ENCODE measurements around the gene DIPK1C. TPM values are rescaled to one million over a fixed set of nuclear protein-coding genes. Genes with fewer than 3 reads are reported as not detected.

DIPK1C gene
- total and polyA plus RNA-seq, 9 of the 15 experiments (the other 6 are each of a cell fraction or from before 2014, with no cell fraction given), result 0.04 to 0.32 (median 0.15) TPM; not detected in 2

DNA sequence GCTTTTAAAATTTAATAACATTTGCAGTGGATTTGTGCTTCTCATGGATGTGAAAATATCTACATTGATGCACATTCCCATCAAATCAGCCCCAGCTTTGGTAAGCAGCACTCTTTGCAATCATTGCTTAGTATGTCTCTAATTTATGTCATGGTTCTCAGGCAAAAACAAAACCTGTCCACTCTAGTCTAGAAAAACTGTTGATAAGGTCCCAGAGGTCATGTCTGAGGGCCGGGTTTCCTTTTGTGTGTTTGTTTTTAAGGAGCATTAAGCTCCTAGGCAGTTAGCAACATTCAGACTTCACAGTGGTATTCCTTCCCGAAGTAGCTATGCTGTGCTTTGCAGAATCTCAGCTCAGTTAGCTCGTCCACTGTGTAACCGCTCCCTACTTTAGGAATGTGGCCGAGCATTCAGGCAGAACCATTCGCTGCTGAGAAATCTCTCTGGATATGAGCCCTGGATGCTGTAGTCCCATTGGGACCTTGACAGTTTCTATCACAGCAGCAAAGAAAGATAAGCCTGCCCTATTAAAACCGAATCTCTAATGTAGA is 4.0 kb downstream of the DIPK1C start (continued):
- TF ChIP-seq ZBTB11 (CRISPR knock-in tag; IDR thresholded peaks at IDR 0.05) (no peak), GTF3C2 (IDR thresholded peaks at IDR 0.05; ENCODE audit: borderline replicate concordance, extremely low read depth, insufficient read length) (no peak), FOXK1 (CRISPR knock-in tag; IDR thresholded peaks at IDR 0.05; ENCODE audit: borderline replicate concordance) (no peak), SAFB2 (IDR thresholded peaks at IDR 0.05; ENCODE audit: borderline replicate concordance, low read depth, low read length, severe bottlenecking) (no peak), ZBTB43 (CRISPR knock-in tag; IDR thresholded peaks at IDR 0.05) (no peak), CBX5 (IDR thresholded peaks at IDR 0.05; ENCODE audit: borderline replicate concordance, low read depth) (no peak)
- TF ChIP-seq, protein P1, sequence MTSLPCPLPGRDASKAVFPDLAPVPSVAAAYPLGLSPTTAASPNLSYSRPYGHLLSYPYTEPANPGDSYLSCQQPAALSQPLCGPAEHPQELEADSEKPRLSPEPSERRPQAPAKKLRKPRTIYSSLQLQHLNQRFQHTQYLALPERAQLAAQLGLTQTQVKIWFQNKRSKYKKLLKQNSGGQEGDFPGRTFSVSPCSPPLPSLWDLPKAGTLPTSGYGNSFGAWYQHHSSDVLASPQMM (CRISPR knock-in tag; IDR thresholded peaks at IDR 0.05), result no peak
- TF ChIP-seq, protein P2, sequence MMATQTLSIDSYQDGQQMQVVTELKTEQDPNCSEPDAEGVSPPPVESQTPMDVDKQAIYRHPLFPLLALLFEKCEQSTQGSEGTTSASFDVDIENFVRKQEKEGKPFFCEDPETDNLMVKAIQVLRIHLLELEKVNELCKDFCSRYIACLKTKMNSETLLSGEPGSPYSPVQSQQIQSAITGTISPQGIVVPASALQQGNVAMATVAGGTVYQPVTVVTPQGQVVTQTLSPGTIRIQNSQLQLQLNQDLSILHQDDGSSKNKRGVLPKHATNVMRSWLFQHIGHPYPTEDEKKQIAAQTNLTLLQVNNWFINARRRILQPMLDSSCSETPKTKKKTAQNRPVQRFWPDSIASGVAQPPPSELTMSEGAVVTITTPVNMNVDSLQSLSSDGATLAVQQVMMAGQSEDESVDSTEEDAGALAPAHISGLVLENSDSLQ (IDR thresholded peaks at IDR 0.05), result no peak
